ENCODE measurements around the gene PMM1. TPM values are rescaled to one million over a fixed set of nuclear protein-coding genes. Genes with fewer than 3 reads are reported as not detected.

Gene PMM1
- polyA plus RNA-seq, 1 of the 3 experiments (the other 2 are of a cell fraction) = 46.4 TPM

DNA sequence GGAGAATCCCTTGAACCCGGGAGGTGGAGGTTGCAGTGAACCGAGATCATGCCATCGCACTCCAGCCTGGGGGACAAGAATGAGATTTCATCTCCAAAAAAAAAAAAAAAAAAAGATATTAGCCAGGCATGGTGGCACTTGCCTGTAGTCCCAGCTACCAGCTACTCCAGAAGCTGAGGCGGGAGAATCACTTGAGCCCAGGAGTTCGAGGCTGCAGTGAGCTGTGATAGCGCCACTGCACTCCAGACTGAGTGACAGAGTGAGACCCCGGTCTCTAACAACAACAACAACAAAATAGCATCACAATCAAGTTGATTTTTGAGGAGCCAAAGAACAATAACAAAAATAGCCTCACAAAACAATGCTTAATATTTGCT lies 2.3 kb downstream of the PMM1 start:
- WGBS (ENCODE audit: low lambda C conversion rate) = 96% methylated on average over 6 of the region's 7 CpGs
- no peaks in the 10 kb centered on the region for H4K20me1 ChIP-seq (ENCODE audit: insufficient read depth)
- no peaks in the 10 kb centered on the region for H3K36me3 ChIP-seq (replicated peaks in 1 of 2; ENCODE audit: control insufficient read depth in 1 of 2, insufficient read depth in 2 of 2, low read length in 1 of 2)
- TF ChIP-seq SMC3 (IDR thresholded peaks at IDR 0.05; ENCODE audit: low read depth, low read length) = no peak
- no peak for TF ChIP-seq TEAD4 (IDR thresholded peaks at IDR 0.05; ENCODE audit: borderline replicate concordance, insufficient read depth)
- no peak for TF ChIP-seq TCF12 (IDR thresholded peaks at IDR 0.05)
- TF ChIP-seq, protein P1, sequence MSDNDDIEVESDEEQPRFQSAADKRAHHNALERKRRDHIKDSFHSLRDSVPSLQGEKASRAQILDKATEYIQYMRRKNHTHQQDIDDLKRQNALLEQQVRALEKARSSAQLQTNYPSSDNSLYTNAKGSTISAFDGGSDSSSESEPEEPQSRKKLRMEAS (IDR thresholded peaks at IDR 0.05; ENCODE audit: low read depth) = no peak
- no peak for TF ChIP-seq IRF3 (IDR thresholded peaks at IDR 0.05; ENCODE audit: low read depth, low read length)
- TF ChIP-seq JUND (IDR thresholded peaks at IDR 0.05) = no peak
- no peak for TF ChIP-seq TAF1 (IDR thresholded peaks at IDR 0.05; ENCODE audit: borderline replicate concordance, low read depth, low read length)
- TF ChIP-seq MXI1 (IDR thresholded peaks at IDR 0.05; ENCODE audit: low read depth, low read length) = no peak
- no peak for TF ChIP-seq MEF2A (IDR thresholded peaks at IDR 0.05; ENCODE audit: borderline replicate concordance, low read depth)
- TF ChIP-seq GABPA (IDR thresholded peaks at IDR 0.05; ENCODE audit: low read depth) = no peak
- TF ChIP-seq USF2 (IDR thresholded peaks at IDR 0.05; ENCODE audit: borderline replicate concordance, low read depth, low read length) = no peak
- TF ChIP-seq FOSL2 (IDR thresholded peaks at IDR 0.05; ENCODE audit: borderline replicate concordance, low read depth) = no peak
- TF ChIP-seq EP300 (IDR thresholded peaks at IDR 0.05; ENCODE audit: borderline replicate concordance in 1 of 2, low read depth in 1 of 2, low read length in 1 of 2) = no peak
- TF ChIP-seq NRF1 (IDR thresholded peaks at IDR 0.05; ENCODE audit: low read depth, low read length) = no peak
- no peak for TF ChIP-seq NFIC (IDR thresholded peaks at IDR 0.05; ENCODE audit: borderline replicate concordance)
- no peak for TF ChIP-seq GATA2 (CRISPR knock-in tag; IDR thresholded peaks at IDR 0.05)
- TF ChIP-seq EZH2phosphoT487 (IDR thresholded peaks at IDR 0.05; ENCODE audit: borderline replicate concordance, low read depth) = no peak
- TF ChIP-seq FOXJ3 (CRISPR knock-in tag; IDR thresholded peaks at IDR 0.05) = no peak
- no peak for TF ChIP-seq CTCF (IDR thresholded peaks at IDR 0.05)
- TF ChIP-seq CHD2 (IDR thresholded peaks at IDR 0.05; ENCODE audit: low read length, partially characterized antibody) = no peak
- no peaks in the 10 kb centered on the region for H3K9me2 ChIP-seq
- POLR2A ChIA-PET = no interaction called here
- no peak overlapping the region for H3K27ac ChIP-seq (ENCODE audit: low read depth in 2 of 2, low read length in 1 of 2)
- H3K4me2 ChIP-seq = no peak overlapping the region; the same call in 1 of the 2 replicates
- H3K9me3 ChIP-seq = no peaks in the 10 kb centered on the region
- H3K4me3 ChIP-seq (ENCODE audit: low read depth in 2 of 2, low read length in 1 of 2) = no peak overlapping the region
- H3K9ac ChIP-seq = no peak overlapping the region
- H3K4me1 ChIP-seq (ENCODE audit: control insufficient read depth in 1 of 2, insufficient read depth in 2 of 2, low read depth in 1 of 2, low read length in 1 of 2) = peaks cover 0 to 5% of the 10 kb centered on the region in 2 experiments; a peak in 1 of 4 replicates
- no peak for DNase-seq
- no peaks in the 10 kb centered on the region for H3F3A ChIP-seq (replicated peaks; ENCODE audit: insufficient read depth)
- CTCF ChIA-PET = no interaction called here
- no peak overlapping the region for H2AFZ ChIP-seq (ENCODE audit: low read depth)
- no peaks in the 10 kb centered on the region for H3K27me3 ChIP-seq (ENCODE audit: insufficient read depth)
- peaks cover 17% of the 10 kb centered on the region; the same call in 1 of the 2 replicates for H3K79me2 ChIP-seq (ENCODE audit: insufficient read depth)

Measured in SK-N-SH (cell line).